GM21576 (cell line): ENCODE results near the gene ERCC6L2.

Source experiments
- ATAC-seq: cut with Tn5 transposase; IDR thresholded peaks from one replicate; pipeline ENCODE4 v1.9.1; 2021; ENCODE audit warnings: mild to moderate bottlenecking, moderate library complexity; ENCODE audit not compliant: unreplicated experiment

Gene ERCC6L2

DNA sequence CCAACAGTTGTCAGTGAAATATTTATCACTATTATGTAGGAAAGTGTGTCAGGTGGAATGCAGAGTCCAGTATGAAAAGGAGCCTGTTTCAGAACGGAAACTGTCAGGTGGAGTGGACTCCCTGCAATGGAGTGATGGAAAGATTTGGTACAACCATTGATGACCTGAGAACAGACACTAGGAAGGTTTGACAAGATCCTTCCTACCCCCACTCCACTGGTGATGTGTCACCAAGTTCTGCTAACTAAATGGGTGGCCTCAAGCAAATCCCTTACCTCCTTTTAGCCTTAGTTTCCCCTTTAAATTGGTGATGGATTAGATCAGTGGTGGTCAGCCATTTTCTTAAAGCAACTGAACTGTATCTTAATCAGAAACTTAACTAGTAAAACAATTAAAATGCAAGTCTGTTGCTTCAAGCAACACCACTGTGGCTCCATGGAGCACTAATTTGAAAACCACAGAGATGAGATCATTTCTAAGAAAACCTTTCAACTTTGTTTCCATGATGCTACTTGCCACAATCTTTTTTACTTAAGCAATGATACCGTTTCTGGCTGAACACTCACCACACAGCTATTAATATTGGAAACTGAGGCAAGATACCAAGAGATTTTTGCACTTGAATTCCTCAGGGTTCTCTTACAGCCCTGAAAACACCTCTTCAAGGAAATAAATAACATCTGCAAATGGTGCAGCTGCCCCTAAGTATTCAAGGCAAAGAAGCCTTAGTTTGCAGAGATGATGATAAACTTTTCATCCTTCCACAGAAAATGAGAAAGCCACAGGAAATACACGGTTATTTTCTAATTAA lies 140.6 kb downstream of the ERCC6L2 start:
- peak; percentile 71 for ATAC-seq
